Measurements from ENCODE around the gene RHOC.

Gene RHOC

GRCh38 chr1:112716133-112716720 is 9.3 kb upstream of the RHOC start:
- peak; percentile 88 for DNase-seq

DNA sequence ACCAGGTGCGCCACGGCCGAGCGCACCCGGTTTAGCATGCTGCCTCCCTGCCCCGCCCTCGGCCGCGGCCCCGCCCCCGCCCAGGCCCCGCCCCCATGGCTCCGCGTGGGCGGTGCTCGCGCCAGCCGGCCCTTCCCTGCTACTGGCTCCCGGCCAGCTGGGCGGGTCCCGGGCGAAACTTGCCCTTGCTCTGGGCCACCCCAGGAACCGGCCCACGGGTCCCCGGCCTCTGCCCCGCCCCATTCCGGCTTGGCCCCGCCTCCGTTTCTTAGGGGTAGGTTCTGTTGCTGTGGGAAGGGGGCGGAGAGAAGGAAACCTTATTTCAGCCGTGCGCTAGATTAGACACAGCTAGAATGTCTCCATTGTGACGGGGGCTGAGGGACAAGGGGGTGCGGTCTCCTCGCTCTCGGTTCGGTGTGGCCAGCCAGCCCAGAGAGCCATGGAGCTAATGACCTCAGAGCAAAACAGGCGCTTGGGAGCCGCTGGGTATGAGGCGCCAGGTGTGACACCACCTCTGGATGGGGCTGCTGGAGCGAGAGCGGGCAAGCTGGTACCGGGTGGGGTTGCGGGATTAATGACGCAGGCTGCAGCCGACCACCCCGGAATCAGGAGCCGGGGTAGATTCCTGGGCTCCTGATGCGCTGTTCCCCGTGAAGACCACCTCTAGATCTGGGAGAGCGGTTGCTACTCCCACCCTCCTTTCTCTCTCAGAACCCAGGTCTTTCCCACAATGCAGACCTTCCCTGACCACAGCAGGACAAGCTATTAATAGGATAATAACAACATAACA is 8.5 kb upstream of the RHOC start, which contains the start of gene PPM1J:
TSS of gene PPM1J (minus strand) at position 69 of the 790 bp plus-strand sequence. CDS start at position 38, 31 bp downstream.
- peak; percentile 85 for DNase-seq

- no peak for DNase-seq
Measured at GRCh38 chr1:112714313-112715263, 7.7 kb upstream of the RHOC start.

GRCh38 chr1:112713466-112714312 is 6.8 kb upstream of the RHOC start:
- DNase-seq, result no peak

DNA sequence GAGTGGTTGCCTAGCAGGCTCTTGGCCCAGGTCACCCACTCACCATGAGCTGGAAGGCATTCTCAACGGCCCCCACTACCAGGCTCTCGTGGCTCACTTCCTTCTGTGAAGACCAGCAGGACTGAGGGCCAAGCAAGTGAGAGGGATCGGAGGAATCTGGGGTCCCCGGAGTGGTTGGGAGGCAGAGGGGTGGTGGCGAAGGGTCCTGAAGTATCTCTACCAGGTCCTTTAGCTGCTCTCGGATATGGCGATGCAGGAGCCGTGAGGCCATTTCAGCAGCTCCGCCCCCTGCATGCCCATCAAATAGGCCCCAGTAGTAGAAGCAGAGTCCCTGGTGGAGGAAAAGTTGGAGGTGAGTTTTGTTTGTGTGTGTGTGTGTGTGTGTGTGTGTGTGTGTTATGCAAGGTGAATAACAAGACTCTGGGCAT is 5.8 kb upstream of the RHOC start:
- DNase-seq, result no peak

DNA sequence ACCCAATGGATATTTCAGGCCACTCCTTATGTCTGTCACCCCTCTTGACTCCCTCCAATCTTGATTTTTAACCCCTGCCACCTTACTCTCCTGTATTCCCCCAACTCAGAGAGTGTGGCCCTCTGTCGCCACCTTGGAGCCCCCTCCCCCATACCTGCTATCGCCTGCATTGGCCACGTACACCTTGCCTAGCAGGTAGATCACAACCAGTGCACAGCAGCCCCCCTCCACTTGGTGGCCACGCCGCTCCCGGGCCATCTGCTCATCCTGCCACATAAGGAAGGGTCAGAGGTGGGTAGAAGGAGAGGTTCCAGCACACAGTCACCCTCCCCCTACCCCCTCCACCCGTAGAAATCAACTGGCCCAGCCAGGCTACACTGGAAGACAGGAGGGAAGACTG is 5.3 kb upstream of the RHOC start:
- no peak for DNase-seq

DNA sequence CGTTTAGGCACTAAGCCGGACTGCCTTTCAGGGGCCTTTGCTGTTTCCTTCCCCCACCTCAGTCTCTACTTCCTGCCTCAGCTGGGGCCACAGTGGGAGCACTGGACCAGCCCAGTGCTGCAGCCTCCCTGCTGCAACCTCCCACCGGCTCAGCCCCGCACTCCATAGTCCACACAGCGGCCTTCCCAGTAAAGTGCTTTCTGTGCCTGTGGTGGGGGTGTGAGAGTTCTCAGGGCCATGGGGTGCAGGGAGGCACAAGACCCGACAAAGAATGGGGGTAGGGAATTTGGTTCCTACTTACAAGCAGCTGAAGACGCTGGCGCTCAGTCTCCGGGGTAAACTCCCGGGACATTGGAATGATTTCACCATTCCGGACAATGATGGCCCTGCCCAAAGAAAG is 4.7 kb upstream of the RHOC start:
- DNase-seq, result no peak

DNA sequence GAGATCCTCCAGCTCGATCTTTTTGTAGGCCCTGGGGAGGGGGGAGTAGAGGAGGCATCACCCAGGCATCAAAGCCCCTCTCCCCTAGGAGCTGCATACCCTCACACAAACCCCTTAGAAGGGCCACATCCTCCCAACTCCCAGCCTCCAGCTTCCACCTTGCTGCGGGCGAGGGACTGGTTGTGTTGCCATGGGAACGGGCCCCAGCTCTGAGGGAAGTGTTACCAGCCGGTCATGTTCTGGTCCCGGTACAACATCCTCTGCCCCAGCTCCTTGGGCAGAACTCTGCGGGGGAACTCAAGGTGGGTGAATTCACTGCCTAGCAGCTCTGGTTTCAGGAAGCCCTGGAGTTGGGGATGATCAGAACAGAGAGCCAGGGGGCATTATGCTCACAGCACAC is 4.1 kb upstream of the RHOC start:
- DNase-seq, result no peak

- DNase-seq, result no peak
Measured at GRCh38 chr1:112710586-112710985, 3.7 kb upstream of the RHOC start.

GRCh38 chr1:112710159-112710558 is 3.2 kb upstream of the RHOC start:
- DNase-seq, result no peak

GRCh38 chr1:112708489-112708888 is 1.6 kb upstream of the RHOC start:
- DNase-seq, result no peak

- DNase-seq, result no peak
Measured at GRCh38 chr1:112708002-112708448, 1.1 kb upstream of the RHOC start.

DNA sequence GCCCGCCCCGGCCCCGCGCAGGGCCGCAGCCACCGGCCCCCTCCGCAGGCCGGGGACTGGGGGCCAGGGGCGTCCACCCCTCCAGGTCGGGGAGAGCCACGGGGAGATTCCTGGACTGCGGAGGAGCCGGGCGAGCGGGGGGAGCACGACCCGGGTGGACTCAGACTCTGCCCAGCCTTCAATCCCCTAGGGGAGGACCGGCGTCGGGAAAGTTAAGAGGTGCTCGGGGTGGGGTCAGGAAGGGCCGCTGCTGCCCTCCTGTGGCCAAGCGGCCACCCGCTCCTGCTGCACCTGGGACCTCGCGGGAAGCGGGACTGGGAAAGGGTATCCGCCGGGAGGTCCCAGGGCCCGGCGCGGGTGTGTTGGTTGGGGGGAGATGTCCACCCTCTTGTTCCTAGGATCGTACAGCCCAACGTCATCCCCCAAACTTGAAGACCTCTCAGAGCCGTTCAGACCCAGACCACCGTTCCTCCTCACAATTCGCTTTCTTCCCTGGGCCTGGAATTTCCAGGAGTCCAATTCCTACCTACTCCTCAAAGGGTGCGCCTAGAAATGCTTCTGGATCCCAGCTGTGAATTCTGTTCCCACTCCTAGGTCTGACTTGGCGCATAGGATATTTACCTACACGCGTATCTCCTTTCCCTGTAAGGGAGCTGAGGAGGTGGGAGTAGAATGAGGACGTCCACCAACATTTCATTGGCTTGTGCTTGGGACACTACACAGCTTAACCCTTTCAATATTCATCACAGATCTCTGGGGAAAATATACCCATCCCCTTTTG is 484 bp upstream of the RHOC start:
- peak; percentile 86 for DNase-seq

DNA sequence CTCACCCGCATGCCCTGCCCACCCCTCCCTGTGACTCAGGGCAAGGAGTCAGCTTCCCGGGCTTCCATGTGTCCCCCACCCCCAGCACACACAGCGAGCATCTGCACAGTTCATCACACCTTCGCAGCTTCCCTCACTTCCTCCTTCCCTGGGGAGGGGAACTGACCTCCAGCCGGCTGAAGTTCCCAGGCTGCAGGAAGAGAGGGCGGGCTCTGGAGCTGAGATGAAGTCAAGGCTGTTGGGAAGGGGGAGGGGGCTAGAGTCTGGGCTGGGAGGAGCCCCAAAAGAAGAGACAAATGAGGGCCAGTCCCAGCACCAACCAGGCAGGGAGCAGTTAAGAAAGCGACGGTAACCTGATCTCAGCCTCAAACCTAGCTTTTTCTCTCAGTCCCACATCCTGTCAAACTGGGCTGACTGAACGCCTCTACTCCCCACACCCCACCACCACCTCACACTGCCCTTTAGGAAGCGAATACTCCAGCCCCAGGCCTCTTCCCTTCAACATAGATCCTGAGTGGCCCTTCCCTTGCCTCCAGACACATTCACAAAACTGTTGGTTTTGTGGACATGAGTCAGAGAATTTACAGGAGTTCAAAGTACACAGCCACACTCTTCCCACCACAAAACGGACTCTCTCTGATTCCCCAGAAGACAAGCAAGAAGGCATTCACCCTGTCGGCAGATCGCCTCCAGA is 1.8 kb downstream of the RHOC start:
- DNase-seq, result peak; percentile 98

DNA sequence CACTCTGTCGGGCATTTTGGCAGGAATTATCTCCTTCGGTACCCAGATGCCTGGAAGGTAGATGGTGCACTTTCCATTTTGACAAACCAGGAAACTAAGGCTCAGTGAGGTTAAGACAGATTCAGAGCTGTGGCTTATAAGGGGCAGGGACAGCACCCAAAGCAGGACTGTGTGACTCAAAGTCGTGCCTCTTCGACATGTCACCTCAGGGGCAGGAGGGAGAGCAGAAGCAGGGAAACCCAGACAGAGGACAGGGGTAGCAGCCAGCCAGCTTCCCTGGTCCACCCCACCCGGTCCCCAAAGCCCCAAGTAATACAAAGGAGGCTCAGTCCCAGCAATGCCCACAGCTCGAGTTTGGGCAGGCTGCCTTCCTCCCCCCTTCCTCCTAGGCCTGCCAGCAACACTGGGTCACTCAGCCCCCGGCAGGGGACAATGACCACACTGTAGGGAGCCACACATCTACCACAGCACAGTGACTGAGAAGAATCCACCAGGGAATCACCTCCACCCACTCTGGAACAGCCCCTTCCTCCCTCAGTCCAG is 2.5 kb downstream of the RHOC start:
- no peak for DNase-seq

GRCh38 chr1:112703706-112704105 is 3.2 kb downstream of the RHOC start:
- no peak for DNase-seq

DNA sequence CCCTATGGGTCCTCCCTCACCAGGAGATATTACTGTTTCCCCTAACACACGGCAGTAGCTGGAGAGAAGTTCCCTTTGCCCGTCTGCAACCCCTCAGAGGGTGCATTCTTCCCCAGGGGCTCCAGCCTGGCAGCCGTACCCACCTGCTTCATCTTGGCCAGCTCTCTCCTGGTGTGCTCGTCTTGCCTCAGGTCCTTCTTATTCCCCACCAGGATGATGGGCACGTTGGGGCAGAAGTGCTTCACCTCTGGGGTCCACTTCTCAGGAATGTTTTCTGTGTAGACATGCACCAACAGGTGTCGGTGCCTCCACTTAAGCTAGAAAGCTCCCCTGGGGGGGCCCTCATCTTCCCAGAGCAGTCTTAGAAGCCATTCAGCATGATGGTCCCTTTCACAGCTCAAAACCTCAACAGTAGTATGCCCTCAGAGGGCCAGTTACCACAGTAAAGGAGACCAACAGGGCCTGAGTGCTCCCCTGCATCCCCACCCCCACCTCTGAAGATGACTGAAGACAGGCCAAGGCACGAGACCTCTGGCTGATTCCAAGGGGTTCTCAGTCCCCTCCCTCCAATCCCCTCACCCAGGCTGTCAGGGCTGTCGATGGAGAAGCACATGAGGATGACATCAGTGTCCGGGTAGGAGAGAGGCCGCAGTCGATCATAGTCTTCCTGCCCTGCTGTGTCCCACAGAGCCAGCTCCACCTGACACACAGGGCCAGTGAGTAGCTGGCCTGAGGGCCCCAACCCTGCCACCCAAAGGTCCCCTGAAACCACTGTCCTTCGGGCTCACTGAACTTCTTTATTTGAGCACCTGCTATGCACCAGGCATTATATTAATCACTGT is 4.3 kb downstream of the RHOC start:
- no peak for DNase-seq

DNA sequence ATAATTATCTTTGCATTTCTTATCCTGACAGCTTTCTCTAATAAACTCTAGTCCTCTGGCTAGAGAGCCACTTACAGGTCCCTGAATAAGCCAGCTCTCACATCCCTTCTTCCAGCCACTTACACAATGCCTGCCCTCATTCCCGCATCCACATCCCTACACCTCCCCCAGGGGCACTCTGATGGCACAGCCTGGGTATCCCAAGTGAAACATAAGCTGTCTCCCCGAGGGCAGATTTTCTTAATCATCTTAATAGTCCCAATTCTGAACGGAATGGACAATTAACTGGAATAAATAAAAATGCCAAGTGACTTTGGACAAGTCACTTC is 4.9 kb downstream of the RHOC start:
- no peak for DNase-seq

DNA sequence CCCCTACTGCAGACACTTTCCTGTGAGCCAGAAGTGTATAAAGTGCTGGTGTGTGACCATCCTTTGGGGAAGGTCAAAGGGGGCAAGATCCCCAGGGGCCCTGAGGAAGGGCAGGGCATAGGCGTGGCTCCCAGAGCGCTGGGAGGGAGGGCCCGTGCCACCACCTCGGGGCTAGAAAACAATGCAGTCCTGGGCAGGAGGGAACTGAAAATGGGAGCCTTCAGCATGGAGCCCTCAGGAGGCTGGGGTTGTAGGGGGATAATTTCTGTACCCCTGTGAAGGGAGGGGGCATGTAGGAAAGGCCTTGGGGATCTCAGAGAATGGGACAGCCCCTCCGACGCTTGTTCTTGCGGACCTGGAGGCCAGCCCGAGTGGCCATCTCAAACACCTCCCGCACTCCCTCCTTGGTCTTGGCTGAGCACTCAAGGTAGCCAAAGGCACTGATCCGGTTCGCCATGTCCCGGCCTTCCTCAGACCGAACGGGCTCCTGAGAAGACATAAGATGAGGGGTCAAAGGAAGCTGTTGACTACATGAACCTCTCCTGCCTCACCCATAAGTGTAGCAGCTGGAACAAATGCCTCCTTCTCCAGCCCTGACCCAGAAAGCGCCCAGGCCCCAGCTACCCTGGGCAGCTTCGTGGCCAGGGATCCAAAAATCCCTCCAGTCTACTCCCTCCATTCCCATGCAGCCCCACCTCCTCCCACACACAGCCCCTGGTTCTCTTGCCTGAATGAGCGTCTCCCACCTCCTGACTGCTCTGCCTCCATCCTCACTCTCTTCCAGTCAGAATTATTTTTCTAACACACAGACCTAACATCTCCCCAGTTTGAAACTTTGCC is 5.5 kb downstream of the RHOC start:
- no peak for DNase-seq
